WERI-Rb-1 (cell line): ENCODE results near the gene NAGS.

ENCODE experiments used
- DNase-seq: peaks from one replicate; pipeline ENCODE4 v3.0.0-alpha.2; 2020
- H3K27ac ChIP-seq: fragments of 250-450 bp; sonication (Bioruptor Pico); 2 replicates; pipeline ENCODE4 v1.5.1; 2020; ENCODE audit warnings: mild to moderate bottlenecking, moderate library complexity
- H3K27me3 ChIP-seq: fragments of 250-450 bp; sonication (Bioruptor Pico); 2 replicates; pipeline ENCODE4 v1.5.1; 2021; ENCODE audit warnings: mild to moderate bottlenecking, low read depth, moderate library complexity; ENCODE audit not compliant: insufficient read depth, severe bottlenecking
- H3K36me3 ChIP-seq: fragments of 250-450 bp; sonication (Bioruptor Pico); 2 replicates; pipeline ENCODE4 v1.5.1; 2020; ENCODE audit warnings: mild to moderate bottlenecking, moderate library complexity
- H3K4me3 ChIP-seq: 2 replicates; pipeline ENCODE4 v1.5.1; 2011; ENCODE audit warnings: low read depth, mild to moderate bottlenecking, control low read depth, low read length
- H3K9me3 ChIP-seq: fragments of 250-450 bp; sonication (Bioruptor Pico); 2 replicates; pipeline ENCODE4 v1.5.1; 2021; ENCODE audit warnings: mild to moderate bottlenecking, moderate library complexity; ENCODE audit not compliant: severe bottlenecking
- CTCF ChIP-seq: IDR thresholded peaks from 2 replicates; pipeline ENCODE4 v1.5.1; 2011; ENCODE audit warnings: low read depth, mild to moderate bottlenecking, control low read depth, inconsistent platforms, low read length

Gene NAGS

GRCh38 chr17:43975898-43976297, 28.5 kb upstream of the NAGS start:
- Histone ChIP-seq H3K27me3 (no peaks in the 10 kb centered on the region), H3K9me3 (no peaks in the 10 kb centered on the region), H3K4me3 (no peak overlapping the region), H3K36me3 (no peaks in the 10 kb centered on the region), H3K27ac (no peak overlapping the region)
- no peak for DNase-seq
- no peak for TF ChIP-seq CTCF

GRCh38 chr17:43976963-43977837, 27.2 kb upstream of the NAGS start:
- H3K27me3 ChIP-seq, result no peaks in the 10 kb centered on the region
- no peak for TF ChIP-seq CTCF

GRCh38 chr17:43978078-43978477, 26.3 kb upstream of the NAGS start:
- no peak for DNase-seq
- no peak overlapping the region for H3K27ac ChIP-seq

More at GRCh38 chr17:43976963-43977837, 27.2 kb upstream of the NAGS start:
- DNase-seq, result no peak
- H3K9me3 ChIP-seq, result no peaks in the 10 kb centered on the region
- H3K36me3 ChIP-seq, result no peaks in the 10 kb centered on the region
- H3K27ac ChIP-seq, result no peak overlapping the region
- no peak overlapping the region for H3K4me3 ChIP-seq

GRCh38 chr17:43979011-43979410, 25.4 kb upstream of the NAGS start:
- H3K27me3 ChIP-seq, result no peaks in the 10 kb centered on the region
- DNase-seq, result no peak
- H3K27ac ChIP-seq, result no peak overlapping the region
- no peak overlapping the region for H3K4me3 ChIP-seq
- no peak for TF ChIP-seq CTCF
- H3K36me3 ChIP-seq, result no peaks in the 10 kb centered on the region
- H3K9me3 ChIP-seq, result no peaks in the 10 kb centered on the region

More at GRCh38 chr17:43978078-43978477, 26.3 kb upstream of the NAGS start:
- Histone ChIP-seq H3K36me3 (no peaks in the 10 kb centered on the region), H3K9me3 (no peaks in the 10 kb centered on the region), H3K4me3 (no peak overlapping the region), H3K27me3 (no peaks in the 10 kb centered on the region)
- TF ChIP-seq CTCF, result no peak

GRCh38 chr17:43979671-43980070, 24.8 kb upstream of the NAGS start:
- no peak for TF ChIP-seq CTCF
- Histone ChIP-seq H3K27ac (no peak overlapping the region), H3K9me3 (no peaks in the 10 kb centered on the region), H3K36me3 (no peaks in the 10 kb centered on the region), H3K4me3 (no peak overlapping the region), H3K27me3 (no peaks in the 10 kb centered on the region)
- no peak for DNase-seq

DNA sequence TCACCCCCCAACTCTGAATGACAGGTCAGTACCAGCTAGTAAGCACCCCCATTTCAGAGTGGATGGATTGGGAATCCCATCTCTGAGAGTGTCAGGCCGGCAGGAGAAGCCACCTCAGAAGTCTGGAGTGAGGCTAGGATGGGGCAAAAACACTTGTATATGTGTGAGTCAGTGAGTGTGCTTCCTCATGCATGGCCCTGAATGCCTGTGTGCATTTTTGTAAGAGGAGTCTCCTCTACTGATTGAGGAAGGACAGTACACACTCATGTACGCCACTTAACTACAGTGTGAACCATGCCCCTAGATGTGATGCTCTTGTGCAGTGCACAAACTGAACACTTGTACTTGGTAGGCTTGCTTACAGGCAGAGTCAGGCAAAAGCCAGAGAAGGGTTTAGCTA, 22.3 kb upstream of the NAGS start:
- Histone ChIP-seq H3K36me3 (no peaks in the 10 kb centered on the region), H3K27me3 (no peaks in the 10 kb centered on the region), H3K27ac (no peak overlapping the region), H3K9me3 (no peaks in the 10 kb centered on the region), H3K4me3 (no peak overlapping the region)
- TF ChIP-seq CTCF, result no peak
- DNase-seq, result no peak
